Measurements from ENCODE around the gene RNF111. TPM values are rescaled to one million over a fixed set of nuclear protein-coding genes. Genes with fewer than 3 reads are reported as not detected.

The RNF111 gene
- total RNA-seq, 2 experiments from 2014 or later = 22.6 to 25.0 TPM

DNA sequence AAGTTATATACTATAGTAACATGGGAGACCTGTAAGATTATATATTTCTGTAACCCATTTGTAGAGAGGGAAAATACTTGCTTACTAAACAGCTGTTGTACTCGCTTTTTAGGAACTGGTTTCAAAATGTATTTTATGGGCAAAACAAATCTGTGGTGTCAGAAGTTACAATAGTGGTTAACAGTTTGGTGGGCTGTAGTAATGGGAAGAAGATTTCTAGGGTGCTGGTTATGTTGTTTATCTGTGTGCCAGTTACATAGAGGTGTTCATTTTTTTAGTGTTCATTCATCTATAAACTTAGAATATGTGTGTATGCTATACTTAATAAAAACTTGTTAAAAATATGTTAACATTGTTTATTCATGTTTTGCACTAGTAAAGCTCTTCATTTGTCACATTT, 42.1 kb downstream of the RNF111 start:
- H3K36me3 Mint-ChIP-seq = peaks cover 17% of the 10 kb centered on the region
- ChIA-PET POLR2A (no interaction called here), CTCF (interaction anchor here (0.9 kb wide), 1 partner anchor 9 kb away, joined by 3 read pairs; no protein-coding TSS in a partner anchor)
- H3K9me3 Mint-ChIP-seq = no peaks in the 10 kb centered on the region
- intact Hi-C loops (cut with micrococcal nuclease) = loop anchor here (2.0 to 5.0 kb wide), 2 partner anchors 43 to 51 kb away; no protein-coding TSS in a partner anchor
- H3K27me3 Mint-ChIP-seq = no peaks in the 10 kb centered on the region
- DNase-seq = no peak
- no peak overlapping the region for H3K4me3 Mint-ChIP-seq
- H3K27ac Mint-ChIP-seq = no peak overlapping the region
- H3K4me1 Mint-ChIP-seq (ENCODE audit: low read depth) = peaks cover 38% of the 10 kb centered on the region

DNA sequence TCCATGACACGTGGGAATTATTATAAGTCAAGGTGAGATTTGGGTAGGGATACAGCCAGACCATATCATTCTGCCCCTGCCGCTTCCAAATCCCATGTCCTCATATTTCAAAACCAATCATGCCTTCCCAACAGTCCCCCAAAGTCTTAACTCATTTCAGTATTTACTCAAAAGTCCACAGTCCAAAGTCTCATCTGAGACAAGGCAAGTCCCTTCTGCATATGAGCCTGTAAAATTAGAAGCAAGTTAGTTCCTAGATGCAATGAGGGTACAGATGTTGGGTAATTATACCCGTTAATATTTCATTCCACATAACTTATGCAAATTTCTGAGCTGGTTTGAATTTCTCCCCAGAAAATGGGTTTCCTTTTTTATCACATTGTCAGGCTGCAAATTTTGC, 47.7 kb downstream of the RNF111 start:
- H3K4me3 Mint-ChIP-seq = no peak overlapping the region
- H3K4me1 Mint-ChIP-seq (ENCODE audit: low read depth) = peaks cover 39% of the 10 kb centered on the region
- intact Hi-C loops (cut with micrococcal nuclease) = no loop called here
- ChIA-PET CTCF (interaction anchor here (1.4 kb wide), 1 partner anchor 13 kb away, joined by 3 read pairs; no protein-coding TSS in a partner anchor), POLR2A (no interaction called here)
- H3K9me3 Mint-ChIP-seq = peaks cover 20% of the 10 kb centered on the region
- no peak for DNase-seq
- no peaks in the 10 kb centered on the region for H3K27me3 Mint-ChIP-seq
- H3K36me3 Mint-ChIP-seq = peaks cover 43% of the 10 kb centered on the region
- no peak overlapping the region for H3K27ac Mint-ChIP-seq

DNA sequence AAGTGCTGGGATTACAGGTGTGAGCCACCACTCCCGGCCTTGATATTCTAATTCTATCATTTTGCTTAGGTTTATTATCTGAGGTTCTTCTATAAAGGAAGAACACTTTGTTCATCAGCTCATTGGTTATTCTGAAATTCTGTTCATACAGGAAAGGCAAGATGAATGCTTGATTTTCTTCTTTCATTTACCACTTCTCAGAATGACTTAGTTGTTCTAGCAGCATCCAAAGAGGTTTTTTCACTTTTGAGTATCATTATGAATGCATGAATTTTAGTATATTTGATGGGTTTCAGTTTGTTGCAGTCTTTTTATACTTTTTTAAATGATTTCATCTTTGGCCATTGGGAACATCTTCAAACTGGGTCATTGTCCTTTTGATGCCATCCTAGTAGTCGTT, 51.8 kb downstream of the RNF111 start:
- peaks cover 47% of the 10 kb centered on the region for H3K4me1 Mint-ChIP-seq (ENCODE audit: low read depth)
- DNase-seq = no peak
- ChIA-PET POLR2A (interaction anchor here (0.6 kb wide), 1 partner anchor 176 kb away, joined by 3 read pairs; no protein-coding TSS in a partner anchor), CTCF (no interaction called here)
- no peak overlapping the region for H3K4me3 Mint-ChIP-seq
- H3K9me3 Mint-ChIP-seq = peaks cover 20% of the 10 kb centered on the region
- intact Hi-C loops (cut with micrococcal nuclease) = loop anchor here (1.0 to 2.0 kb wide), 2 partner anchors 11 to 58 kb away; no protein-coding TSS in a partner anchor
- H3K36me3 Mint-ChIP-seq = peaks cover 38% of the 10 kb centered on the region
- H3K27me3 Mint-ChIP-seq = no peaks in the 10 kb centered on the region
- peak overlapping the region; percentile 40 for H3K27ac Mint-ChIP-seq

DNA sequence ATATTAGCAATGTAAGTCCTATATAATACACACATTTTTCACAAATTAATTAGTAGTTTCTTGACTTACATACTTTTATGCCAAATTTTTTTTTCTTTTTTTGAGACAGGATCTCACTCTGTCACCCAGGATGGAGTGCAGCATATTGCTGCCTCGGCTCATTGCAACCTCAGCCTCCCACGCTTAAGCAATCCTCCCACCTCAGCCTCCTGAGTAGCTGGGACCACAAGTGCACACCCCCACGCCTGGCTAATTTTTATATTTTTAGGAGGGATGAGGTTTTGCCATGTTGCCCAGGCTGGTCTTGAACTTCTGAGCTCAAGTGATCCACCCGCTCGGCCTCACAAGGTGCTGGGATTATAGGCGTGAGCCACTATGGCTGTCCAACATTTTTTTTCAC, 54.6 kb downstream of the RNF111 start:
- Mint-ChIP-seq H3K4me3 (no peak overlapping the region), H3K4me1 (ENCODE audit: low read depth) (peaks cover 42% of the 10 kb centered on the region), H3K36me3 (peaks cover 20% of the 10 kb centered on the region), H3K27ac (no peak overlapping the region), H3K9me3 (peaks cover 6% of the 10 kb centered on the region), H3K27me3 (no peaks in the 10 kb centered on the region)
- POLR2A ChIA-PET = no interaction called here
- CTCF ChIA-PET = interaction anchor here (1.0 kb wide), 1 partner anchor 10 kb away, joined by 3 read pairs; no protein-coding TSS in a partner anchor
- intact Hi-C loops (cut with micrococcal nuclease) = no loop called here
- no peak for DNase-seq

DNA sequence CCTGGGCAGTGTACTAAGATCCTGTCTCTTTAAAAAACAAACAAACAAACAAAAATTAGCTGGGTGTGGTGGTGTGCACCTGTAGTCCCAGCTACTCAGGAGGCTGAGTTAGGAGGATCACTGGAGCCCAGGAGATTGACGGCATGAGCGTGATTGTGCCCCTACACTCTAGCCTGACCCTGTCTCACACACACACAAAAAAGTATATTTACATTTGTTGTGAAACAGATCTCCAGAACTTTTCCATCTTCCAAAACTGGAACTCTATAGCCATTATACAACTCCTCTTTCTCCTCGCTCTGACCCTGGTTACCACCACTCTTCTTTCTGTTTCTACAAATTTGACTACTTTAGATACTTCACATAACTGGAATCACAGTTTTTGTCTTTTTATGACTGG, 61.4 kb downstream of the RNF111 start:
- POLR2A ChIA-PET = no interaction called here
- no peak overlapping the region for H3K4me3 Mint-ChIP-seq
- CTCF ChIA-PET = interaction anchor here (0.9 kb wide), 1 partner anchor 92 kb away, joined by 3 read pairs; no protein-coding TSS in a partner anchor
- H3K27me3 Mint-ChIP-seq = no peaks in the 10 kb centered on the region
- peaks cover 5% of the 10 kb centered on the region for H3K36me3 Mint-ChIP-seq
- H3K27ac Mint-ChIP-seq = no peak overlapping the region
- peaks cover 26% of the 10 kb centered on the region for H3K4me1 Mint-ChIP-seq (ENCODE audit: low read depth)
- H3K9me3 Mint-ChIP-seq = no peaks in the 10 kb centered on the region
- DNase-seq = no peak
- intact Hi-C loops (cut with micrococcal nuclease) = no loop called here

DNA sequence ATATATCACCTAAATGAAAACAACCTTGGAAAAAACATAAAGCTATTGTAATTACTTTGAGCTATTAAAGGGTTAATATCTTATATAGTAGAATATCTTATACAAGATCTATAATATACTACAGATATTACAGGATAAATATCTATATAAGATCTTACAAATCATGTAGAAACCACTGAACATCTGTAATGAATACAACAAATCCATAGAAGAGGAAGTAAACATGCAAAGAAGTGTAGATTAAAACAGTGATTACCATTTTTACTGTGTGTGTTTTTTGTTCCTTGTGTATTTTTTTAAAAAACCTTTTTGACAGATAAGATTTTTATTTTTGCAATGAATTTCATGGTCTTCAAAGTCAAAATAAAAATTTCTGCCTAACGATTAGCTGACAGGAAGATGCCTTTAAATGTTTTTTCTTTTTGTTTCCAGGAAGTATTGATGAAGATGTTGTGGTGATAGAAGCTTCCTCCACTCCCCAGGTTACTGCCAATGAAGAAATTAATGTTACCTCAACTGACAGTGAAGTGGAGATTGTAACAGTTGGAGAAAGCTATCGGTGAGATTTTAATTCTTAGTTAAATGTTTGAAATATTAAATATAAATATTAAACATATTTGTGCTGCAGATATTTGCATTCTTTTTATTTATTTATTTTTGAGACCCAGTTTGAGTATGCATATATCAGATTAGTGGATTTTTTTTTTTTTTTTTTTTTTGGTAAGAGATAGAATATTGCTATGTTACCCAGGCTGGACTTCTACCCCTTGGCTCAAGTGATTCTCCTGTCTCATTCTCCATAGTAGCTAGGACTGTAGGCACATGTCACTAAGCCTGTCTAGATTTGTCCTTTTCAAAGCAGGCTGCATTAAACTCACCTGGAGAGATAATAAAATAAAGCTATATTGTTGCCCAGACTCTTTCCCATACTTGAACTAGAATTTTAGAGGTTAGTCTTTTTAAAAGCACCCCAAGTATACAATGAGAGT, 64.7 kb downstream of the RNF111 start:
- no peaks in the 10 kb centered on the region for H3K9me3 Mint-ChIP-seq
- intact Hi-C loops (cut with micrococcal nuclease) = no loop called here
- ChIA-PET POLR2A (interaction anchor here (0.6 kb wide), 1 partner anchor 12 kb away, joined by 3 read pairs; no protein-coding TSS in a partner anchor), CTCF (interaction anchor here (0.7 to 1.6 kb wide), 4 partner anchors 10 to 441 kb away, joined by 3 to 6 read pairs (median 4); no protein-coding TSS in a partner anchor)
- DNase-seq = no peak
- H3K36me3 Mint-ChIP-seq = peaks cover 12% of the 10 kb centered on the region
- H3K4me3 Mint-ChIP-seq = no peak overlapping the region
- peaks cover 24% of the 10 kb centered on the region for H3K4me1 Mint-ChIP-seq (ENCODE audit: low read depth)
- no peaks in the 10 kb centered on the region for H3K27me3 Mint-ChIP-seq
- H3K27ac Mint-ChIP-seq = no peak overlapping the region

DNA sequence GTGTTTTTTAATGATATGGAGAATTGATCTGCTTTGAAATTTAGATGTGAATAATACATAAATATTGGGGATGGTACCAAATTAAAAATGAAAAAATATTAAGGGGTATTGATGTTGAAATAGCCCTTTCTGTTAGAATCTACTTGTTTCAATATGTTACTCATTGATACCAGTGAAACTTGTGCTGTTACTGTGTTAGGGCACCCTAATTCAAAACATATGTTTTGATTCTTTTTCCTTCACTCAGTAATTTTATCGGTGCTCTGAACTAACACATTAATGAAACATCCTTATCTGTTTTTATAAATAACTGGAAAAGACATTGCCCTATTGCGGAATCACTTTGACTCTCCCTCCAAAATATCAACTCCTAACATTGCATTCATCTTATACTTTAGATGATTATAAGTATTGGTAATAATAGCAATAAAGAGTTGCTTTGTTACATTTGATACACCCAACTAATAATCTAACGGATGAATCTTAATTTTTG, 65.5 kb downstream of the RNF111 start:
- Mint-ChIP-seq H3K4me1 (ENCODE audit: low read depth) (peaks cover 24% of the 10 kb centered on the region), H3K4me3 (no peak overlapping the region), H3K36me3 (peaks cover 14% of the 10 kb centered on the region), H3K9me3 (no peaks in the 10 kb centered on the region), H3K27ac (no peak overlapping the region), H3K27me3 (no peaks in the 10 kb centered on the region)
- DNase-seq = no peak
- intact Hi-C loops (cut with micrococcal nuclease) = no loop called here
- ChIA-PET CTCF (interaction anchor here (1.6 kb wide), 1 partner anchor 97 kb away, joined by 6 read pairs; no protein-coding TSS in a partner anchor), POLR2A (no interaction called here)

DNA sequence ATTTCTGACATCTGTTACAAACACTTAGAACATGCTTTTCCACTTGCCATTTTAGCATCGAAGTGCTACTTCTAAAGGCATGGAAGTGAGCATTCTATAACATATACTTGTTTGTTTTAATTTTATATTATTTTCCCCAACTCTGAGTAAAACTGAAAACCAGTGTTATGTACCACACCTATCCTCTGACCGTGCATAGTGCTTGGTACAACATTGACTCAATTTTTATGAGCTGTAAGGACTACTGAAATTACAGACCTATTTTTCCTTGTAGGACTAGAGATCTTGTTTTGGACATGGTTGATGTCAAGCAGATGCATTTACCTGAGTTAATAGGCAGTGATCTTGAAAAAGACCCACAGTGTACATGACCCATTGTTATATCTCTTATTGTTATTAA, 66.0 kb downstream of the RNF111 start:
- no peak overlapping the region for H3K4me3 Mint-ChIP-seq
- no peaks in the 10 kb centered on the region for H3K27me3 Mint-ChIP-seq
- no peaks in the 10 kb centered on the region for H3K9me3 Mint-ChIP-seq
- CTCF ChIA-PET = no interaction called here
- POLR2A ChIA-PET = no interaction called here
- intact Hi-C loops (cut with micrococcal nuclease) = no loop called here
- no peak for DNase-seq
- no peak overlapping the region for H3K27ac Mint-ChIP-seq
- peaks cover 17% of the 10 kb centered on the region for H3K36me3 Mint-ChIP-seq
- peaks cover 24% of the 10 kb centered on the region for H3K4me1 Mint-ChIP-seq (ENCODE audit: low read depth)

DNA sequence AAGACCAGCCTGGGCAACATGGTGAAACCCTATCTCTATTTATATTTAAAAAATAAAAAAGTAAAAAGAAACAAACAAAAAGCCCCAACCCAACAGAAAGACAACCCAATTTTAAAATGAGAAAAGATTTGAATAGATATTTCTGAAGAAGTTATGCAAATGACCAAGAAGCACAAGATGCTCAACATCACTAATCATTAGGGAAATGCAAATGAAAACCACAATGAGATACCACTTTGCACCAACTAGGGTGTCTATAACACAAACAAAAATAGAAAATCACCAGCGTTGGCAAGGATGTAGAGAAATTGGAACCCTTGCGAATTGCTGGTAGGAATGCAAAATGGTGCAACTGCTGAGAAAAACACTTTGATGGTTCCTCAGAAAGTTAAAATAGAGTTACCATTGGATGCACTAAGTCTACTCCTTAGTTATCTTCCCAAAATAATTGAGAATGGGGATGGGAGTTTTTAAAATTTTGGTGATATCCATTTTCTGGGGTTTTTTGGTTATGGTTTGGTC, 71.7 kb downstream of the RNF111 start:
- DNase-seq = no peak
- CTCF ChIA-PET = no interaction called here
- H3K4me3 Mint-ChIP-seq = no peak overlapping the region
- no peaks in the 10 kb centered on the region for H3K27me3 Mint-ChIP-seq
- POLR2A ChIA-PET = no interaction called here
- H3K36me3 Mint-ChIP-seq = peaks cover 32% of the 10 kb centered on the region
- intact Hi-C loops (cut with micrococcal nuclease) = no loop called here
- no peak overlapping the region for H3K27ac Mint-ChIP-seq
- peaks cover 2% of the 10 kb centered on the region for H3K4me1 Mint-ChIP-seq (ENCODE audit: low read depth)
- no peaks in the 10 kb centered on the region for H3K9me3 Mint-ChIP-seq

DNA sequence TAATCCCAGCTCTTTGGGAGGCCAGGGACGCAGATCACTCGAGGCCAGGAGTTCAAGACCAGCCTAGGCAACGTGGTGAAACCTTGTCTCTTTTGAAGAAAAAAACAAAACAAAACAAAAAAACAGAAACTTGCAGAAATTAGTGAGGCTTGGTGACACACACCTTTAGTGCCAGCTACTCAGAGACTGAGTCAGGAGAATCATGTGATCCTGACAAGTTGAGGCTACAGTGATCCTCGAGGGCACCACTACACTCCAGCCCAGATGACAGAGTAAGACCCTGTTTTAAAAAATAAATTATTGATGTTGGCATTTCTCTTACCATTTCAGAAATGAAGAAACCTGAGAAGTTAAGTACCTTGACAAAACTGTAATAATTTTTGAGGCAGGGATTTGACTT, 72.9 kb downstream of the RNF111 start:
- POLR2A ChIA-PET = no interaction called here
- H3K36me3 Mint-ChIP-seq = peaks cover 34% of the 10 kb centered on the region

DNA sequence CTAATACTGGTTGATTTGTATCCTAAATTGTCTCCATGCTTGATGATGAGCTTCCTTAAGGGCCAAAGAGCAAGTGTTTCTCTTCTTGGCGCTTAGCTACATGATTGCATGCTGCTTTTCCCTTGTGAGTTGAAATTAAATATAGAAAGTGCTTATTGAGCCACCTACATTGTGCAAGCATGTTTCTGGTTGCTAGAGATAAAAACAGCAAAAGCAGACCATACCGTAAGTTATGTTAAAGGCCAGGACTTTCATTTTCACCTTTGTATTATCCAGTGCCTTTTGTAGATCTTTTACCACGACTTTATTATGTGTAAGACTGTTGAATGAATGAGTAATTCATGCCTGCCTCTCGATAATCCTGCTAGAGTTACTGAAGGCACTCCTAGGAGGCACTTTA, 75.6 kb downstream of the RNF111 start:
- Mint-ChIP-seq H3K4me1 (ENCODE audit: low read depth) (peaks cover 2% of the 10 kb centered on the region), H3K9me3 (no peaks in the 10 kb centered on the region), H3K36me3 (peaks cover 49% of the 10 kb centered on the region), H3K4me3 (no peak overlapping the region), H3K27ac (no peak overlapping the region), H3K27me3 (no peaks in the 10 kb centered on the region)
- intact Hi-C loops (cut with micrococcal nuclease) = no loop called here
- no peak for DNase-seq
- ChIA-PET CTCF (no interaction called here), POLR2A (no interaction called here)

More for the DNA sequence above, 72.9 kb downstream of the RNF111 start:
- DNase-seq = no peak
- Mint-ChIP-seq H3K27me3 (no peaks in the 10 kb centered on the region), H3K4me3 (no peak overlapping the region), H3K4me1 (ENCODE audit: low read depth) (no peaks in the 10 kb centered on the region), H3K9me3 (no peaks in the 10 kb centered on the region), H3K27ac (no peak overlapping the region)
- CTCF ChIA-PET = interaction anchor here (0.7 kb wide), 1 partner anchor 674 kb away, joined by 4 read pairs; no protein-coding TSS in a partner anchor
- intact Hi-C loops (cut with micrococcal nuclease) = no loop called here

DNA sequence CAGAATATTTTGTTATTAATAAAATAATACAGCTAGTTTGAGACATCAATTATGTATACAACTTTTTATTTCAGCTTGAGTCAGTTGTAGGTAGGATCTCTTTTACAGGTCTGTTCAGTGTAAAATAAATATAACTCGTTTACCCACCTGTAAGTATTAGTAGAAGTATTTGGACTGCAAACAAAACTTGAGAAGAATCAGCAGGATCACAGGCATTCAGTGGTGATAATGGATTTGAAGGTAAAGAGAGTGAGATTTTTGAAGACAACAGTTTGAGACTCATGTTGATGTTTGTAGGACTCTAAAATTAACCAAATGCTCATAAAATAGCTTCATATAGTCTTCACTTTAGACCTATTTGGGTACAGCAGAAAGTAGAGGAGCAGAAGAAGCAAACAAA, 82.0 kb downstream of the RNF111 start:
- H3K27me3 Mint-ChIP-seq = no peaks in the 10 kb centered on the region
- intact Hi-C loops (cut with micrococcal nuclease) = no loop called here
- H3K36me3 Mint-ChIP-seq = peaks cover 45% of the 10 kb centered on the region
- peaks cover 11% of the 10 kb centered on the region for H3K4me1 Mint-ChIP-seq (ENCODE audit: low read depth)
- no peak overlapping the region for H3K27ac Mint-ChIP-seq
- CTCF ChIA-PET = no interaction called here
- POLR2A ChIA-PET = interaction anchor here (0.6 kb wide), 1 partner anchor 54 kb away, joined by 4 read pairs; no protein-coding TSS in a partner anchor
- DNase-seq = no peak
- no peaks in the 10 kb centered on the region for H3K9me3 Mint-ChIP-seq
- H3K4me3 Mint-ChIP-seq = no peak overlapping the region
